ENCODE measurements around the gene GNB1.

The GNB1 gene

DNA sequence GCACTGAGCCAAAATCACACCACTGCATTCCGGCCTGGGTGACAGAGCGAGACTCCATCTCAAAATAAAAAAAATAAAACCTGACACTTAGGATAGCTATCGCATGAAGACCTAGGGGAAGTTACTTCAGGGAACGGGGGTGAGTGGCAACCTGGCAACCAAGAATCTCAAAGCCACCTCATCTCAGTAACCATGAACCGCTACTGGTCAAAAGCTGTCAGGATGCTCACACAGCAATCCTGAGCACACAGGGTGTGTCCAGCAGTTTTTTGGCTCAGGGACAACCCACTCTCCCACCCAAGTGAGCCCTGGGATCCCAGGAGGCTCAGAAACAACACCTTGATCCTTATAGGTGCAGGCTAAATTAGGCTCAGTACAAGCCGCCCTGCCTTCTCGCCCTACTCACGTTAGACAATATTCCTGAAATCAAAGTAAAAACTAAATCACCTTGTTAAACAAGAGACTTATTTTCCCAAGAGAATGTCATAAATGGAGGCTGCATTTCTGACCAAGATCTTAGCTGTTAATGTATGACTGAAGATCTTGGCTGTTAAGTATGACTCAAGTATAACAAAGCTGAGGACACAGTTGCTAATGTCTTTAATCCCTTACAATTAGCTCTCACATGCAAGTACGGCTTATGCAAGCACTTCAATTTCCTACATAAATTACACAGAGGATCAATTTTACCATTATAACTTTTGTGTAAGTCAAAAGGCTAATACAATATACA is 64.4 kb downstream of the GNB1 start:
- Histone ChIP-seq H3K27ac (peak overlapping the region; percentile 48), H3K27me3 (replicated peaks) (no peaks in the 10 kb centered on the region), H3K4me3 (ENCODE audit: low read depth, low read length) (no peak overlapping the region), H3K36me3 (replicated peaks) (peaks cover 48% of the 10 kb centered on the region)
- TF ChIP-seq, protein P1, sequence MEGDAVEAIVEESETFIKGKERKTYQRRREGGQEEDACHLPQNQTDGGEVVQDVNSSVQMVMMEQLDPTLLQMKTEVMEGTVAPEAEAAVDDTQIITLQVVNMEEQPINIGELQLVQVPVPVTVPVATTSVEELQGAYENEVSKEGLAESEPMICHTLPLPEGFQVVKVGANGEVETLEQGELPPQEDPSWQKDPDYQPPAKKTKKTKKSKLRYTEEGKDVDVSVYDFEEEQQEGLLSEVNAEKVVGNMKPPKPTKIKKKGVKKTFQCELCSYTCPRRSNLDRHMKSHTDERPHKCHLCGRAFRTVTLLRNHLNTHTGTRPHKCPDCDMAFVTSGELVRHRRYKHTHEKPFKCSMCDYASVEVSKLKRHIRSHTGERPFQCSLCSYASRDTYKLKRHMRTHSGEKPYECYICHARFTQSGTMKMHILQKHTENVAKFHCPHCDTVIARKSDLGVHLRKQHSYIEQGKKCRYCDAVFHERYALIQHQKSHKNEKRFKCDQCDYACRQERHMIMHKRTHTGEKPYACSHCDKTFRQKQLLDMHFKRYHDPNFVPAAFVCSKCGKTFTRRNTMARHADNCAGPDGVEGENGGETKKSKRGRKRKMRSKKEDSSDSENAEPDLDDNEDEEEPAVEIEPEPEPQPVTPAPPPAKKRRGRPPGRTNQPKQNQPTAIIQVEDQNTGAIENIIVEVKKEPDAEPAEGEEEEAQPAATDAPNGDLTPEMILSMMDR (IDR thresholded peaks at IDR 0.05; ENCODE audit: low read depth, low read length, missing control alignments) = no peak
- in situ Hi-C loops (cut with HindIII; ENCODE audit: low pct_ligation_motif_present, low sequenced_read_pairs) = loop anchor here (10.0 kb wide), 1 partner anchor 58 kb away; no protein-coding TSS in a partner anchor
- no peak for DNase-seq

DNA sequence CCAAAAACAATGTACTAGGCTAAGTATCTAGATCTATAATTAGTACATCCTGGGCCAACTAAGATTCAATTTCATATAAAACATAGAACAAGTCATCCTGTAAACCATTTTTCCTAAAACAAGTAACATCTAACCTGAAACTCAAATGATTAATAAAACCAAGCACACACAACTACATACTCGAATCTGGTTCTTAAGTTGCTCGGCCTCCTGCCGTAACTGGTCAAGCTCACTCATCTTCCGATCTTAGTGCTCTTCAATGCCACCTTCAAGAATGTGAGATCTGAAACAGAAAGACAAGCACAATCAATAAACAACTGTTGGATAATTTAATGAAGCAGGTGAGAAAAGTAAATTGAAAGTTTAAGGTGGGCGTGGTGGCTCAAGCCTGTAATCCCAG is 65.7 kb downstream of the GNB1 start:
- Histone ChIP-seq H3K36me3 (replicated peaks) (peaks cover 52% of the 10 kb centered on the region), H3K27me3 (replicated peaks) (no peaks in the 10 kb centered on the region), H3K27ac (no peak overlapping the region), H3K4me3 (ENCODE audit: low read depth, low read length) (no peak overlapping the region)
- in situ Hi-C loops (cut with HindIII; ENCODE audit: low pct_ligation_motif_present, low sequenced_read_pairs) = loop anchor here (10.0 kb wide), 1 partner anchor 60 kb away; no protein-coding TSS in a partner anchor
- TF ChIP-seq, protein P1 (IDR thresholded peaks at IDR 0.05; ENCODE audit: low read depth, low read length, missing control alignments) = no peak
- no peak for DNase-seq

DNA sequence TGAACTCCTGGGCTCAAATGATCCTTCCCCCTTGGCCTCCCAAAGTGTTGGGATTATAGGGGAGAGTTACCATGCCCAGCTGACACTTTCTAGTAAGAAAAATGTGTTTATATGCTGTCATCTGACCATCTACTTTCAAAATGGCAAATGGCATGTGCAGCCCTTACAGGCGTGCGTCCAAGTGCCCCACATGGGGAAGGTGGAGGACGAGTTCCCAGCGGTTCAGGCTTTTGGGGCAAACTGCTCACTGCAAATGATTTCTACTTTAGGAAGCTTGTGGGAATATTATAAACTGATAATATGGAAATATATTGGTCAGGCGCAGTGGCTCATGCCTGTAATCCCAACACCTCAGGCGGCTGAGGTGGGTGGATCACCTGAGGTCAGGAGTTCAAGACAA is 71.1 kb downstream of the GNB1 start:
- DNase-seq = no peak
- Histone ChIP-seq H3K27me3 (replicated peaks) (no peaks in the 10 kb centered on the region), H3K4me3 (ENCODE audit: low read depth, low read length) (no peak overlapping the region), H3K27ac (no peak overlapping the region), H3K36me3 (replicated peaks) (peaks cover 59% of the 10 kb centered on the region)
- in situ Hi-C loops (cut with HindIII; ENCODE audit: low pct_ligation_motif_present, low sequenced_read_pairs) = loop anchor here (10.0 kb wide), 1 partner anchor 65 kb away; no protein-coding TSS in a partner anchor
- TF ChIP-seq, protein P1 (IDR thresholded peaks at IDR 0.05; ENCODE audit: low read depth, low read length, missing control alignments) = no peak

DNA sequence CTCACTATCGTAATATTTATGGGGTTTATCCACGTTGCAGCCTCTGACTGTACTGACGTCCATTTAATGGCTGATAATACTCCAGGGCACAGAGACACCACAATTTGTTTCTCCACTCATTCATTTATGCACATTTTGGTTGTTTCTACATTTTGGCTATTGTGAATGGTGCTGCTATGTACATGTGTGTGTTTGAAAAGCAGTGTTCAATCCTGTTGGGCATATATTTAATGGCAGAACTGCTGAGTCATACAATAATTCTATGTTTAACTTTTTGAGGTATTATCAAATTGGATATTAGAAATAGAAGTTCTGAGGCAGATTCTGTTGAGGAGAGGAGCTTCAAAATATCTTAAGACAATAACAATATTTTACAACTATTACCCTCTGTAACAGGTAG is 73.7 kb downstream of the GNB1 start:
- DNase-seq = no peak
- H3K27ac ChIP-seq = no peak overlapping the region
- H3K27me3 ChIP-seq (replicated peaks) = no peaks in the 10 kb centered on the region
- TF ChIP-seq, protein P1 (IDR thresholded peaks at IDR 0.05; ENCODE audit: low read depth, low read length, missing control alignments) = no peak
- no peak overlapping the region for H3K4me3 ChIP-seq (ENCODE audit: low read depth, low read length)
- peaks cover 66% of the 10 kb centered on the region for H3K36me3 ChIP-seq (replicated peaks)
- in situ Hi-C loops (cut with HindIII; ENCODE audit: low pct_ligation_motif_present, low sequenced_read_pairs) = no loop called here

DNA sequence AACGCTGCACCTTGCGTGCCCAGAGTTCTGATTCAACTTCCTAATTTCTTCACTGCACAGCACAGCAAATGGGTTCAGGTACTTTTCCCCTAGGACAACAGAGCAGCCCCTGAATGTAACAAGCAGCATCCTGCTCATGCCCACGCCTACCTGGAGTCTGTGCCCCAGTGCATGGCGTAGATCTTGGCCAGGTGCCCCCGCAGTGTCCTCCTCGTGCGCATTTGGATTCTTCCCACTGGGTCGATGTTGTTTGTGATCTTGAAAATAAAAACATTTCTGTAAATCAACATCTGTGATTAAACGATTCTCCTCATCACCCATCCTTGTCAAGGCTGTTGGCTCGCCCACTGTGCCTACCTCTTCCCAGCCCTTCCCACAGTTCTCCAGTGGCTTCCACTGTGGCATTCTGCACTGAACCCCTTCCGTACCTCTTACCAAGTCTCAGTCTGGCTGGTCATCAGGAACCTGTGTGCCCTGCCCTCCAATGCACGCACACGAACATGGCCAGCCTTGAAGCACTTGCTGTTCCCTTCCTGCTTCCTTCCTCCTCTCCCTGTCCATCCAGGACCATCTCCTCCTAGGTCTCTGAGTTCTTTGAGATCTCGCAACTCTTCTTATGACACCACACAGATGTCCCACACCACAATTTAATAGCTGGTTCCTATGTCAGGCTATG is 75.1 kb downstream of the GNB1 start:
- H3K27ac ChIP-seq = no peak overlapping the region
- in situ Hi-C loops (cut with HindIII; ENCODE audit: low pct_ligation_motif_present, low sequenced_read_pairs) = no loop called here
- H3K4me3 ChIP-seq (ENCODE audit: low read depth, low read length) = no peak overlapping the region
- TF ChIP-seq, protein P1 (IDR thresholded peaks at IDR 0.05; ENCODE audit: low read depth, low read length, missing control alignments) = no peak
- no peaks in the 10 kb centered on the region for H3K27me3 ChIP-seq (replicated peaks)
- H3K36me3 ChIP-seq (replicated peaks) = peaks cover 62% of the 10 kb centered on the region
- no peak for DNase-seq
